Left renal cortex interstitium (tissue), 4 donors: ENCODE data around the gene FIG4. TPM values are rescaled to one million over a fixed set of nuclear protein-coding genes. Genes with fewer than 3 reads are reported as not detected.
"Not testable (repeated sequence)": the region's sequence is repeated elsewhere in the genome, so short reads cannot be mapped to it uniquely, and the experiment has no call there.

Source experiments
- DNase-seq, 4 donors: peaks; one replicate each; pipeline ENCODE4 v3.0.0-alpha.2; 2013; ENCODE audit warnings: low read depth in 4 of 4, low spot score in 2 of 4, missing footprints in 1 of 4
- polyA plus RNA-seq, 4 donors: library from polyadenylated mRNA; unstranded; fragments of 120-200 nt; gene quantifications; one replicate each; pipeline ENCODE4 v1.2.1, GENCODE V29; 2013; ENCODE audit not compliant: insufficient read length in 4 of 4

Gene FIG4
- polyA plus RNA-seq, 4 donors, result 21.6 to 27.4 (median 23.3) TPM

DNA sequence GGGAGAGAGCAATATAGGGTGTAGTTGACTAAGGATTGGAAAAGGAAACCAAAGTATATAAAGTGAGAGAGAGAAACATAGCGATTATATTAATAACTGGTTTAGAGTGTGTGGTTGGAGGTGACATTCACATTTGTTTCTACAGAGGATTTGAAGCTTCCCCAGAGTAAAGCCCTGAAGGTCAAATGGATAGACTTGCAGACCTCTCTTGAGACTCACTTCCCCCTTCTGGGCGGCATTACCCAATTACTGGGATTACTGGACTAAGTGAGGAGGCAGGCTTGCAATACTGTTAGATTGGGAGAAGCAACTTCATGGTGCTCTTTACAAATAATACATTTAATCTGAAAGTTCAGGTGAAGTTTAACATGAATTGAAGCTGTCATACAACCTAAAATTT, 10.7 kb downstream of the FIG4 start:
- DNase-seq, result no peak

DNA sequence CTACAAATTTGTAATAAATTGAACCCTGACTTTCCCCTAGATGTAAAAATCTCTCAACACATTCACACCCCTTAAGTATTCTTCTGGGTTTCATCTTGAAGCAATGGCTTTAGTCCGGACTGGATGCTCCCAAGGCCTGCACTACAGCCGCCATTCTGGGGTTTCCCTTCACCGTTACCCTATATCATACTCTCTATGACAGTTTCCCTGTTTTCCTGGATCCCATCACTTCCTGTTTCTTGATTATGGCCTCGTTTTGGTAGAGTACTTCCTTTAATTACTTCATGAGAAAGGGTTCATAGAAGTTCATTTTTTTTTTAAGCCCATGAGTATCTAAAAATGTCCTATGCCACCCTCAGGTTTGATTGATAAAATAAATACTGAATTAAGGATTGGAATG, 11.7 kb downstream of the FIG4 start:
- DNase-seq, result no peak

DNA sequence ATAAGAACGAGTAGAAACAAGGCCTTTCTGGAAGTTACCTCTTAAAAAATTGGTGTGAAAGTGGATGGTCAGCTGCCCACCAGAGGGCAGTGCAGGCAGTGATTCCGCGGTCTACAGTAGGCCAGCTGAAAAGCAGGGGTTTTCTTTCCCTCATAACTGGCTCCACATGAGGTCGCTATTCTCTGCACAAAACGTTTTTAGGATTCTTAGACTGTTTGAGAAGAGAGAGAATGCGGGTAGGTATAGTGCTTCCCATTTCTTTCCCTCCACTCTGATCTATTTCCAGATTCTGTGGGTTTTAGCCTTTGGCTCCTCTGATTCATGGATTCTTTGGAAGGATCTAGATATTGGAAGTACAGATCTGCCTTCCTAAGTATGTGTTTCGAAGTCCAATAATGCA, 14.2 kb downstream of the FIG4 start:
- peak; percentile 68 to 87 (median 70) for DNase-seq

DNA sequence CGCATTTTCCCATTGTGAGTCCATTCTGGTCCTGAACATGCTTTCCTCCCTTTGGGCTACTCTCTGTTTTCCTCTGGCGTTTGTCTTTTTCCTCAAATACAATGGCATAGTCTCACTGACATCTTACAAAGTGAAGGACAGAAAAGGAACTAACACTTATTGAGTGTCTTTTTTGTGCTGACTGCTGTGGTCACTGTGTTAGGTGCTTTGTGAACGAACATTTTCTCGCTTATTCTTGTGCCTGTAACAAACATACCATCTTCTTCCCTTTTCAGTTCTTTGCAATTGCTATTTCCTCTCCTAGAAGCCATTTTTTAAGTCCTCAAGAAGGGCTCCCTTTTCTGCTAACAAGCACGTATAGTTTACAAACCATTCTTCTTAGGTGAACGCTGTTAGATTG, 15.4 kb downstream of the FIG4 start:
- DNase-seq, result no peak

- not testable (repeated sequence) for DNase-seq
Measured at GRCh38 chr6:109708099-109708498, 17.0 kb downstream of the FIG4 start.

GRCh38 chr6:109713097-109713496, 22.0 kb downstream of the FIG4 start:
- no peak for DNase-seq

DNA sequence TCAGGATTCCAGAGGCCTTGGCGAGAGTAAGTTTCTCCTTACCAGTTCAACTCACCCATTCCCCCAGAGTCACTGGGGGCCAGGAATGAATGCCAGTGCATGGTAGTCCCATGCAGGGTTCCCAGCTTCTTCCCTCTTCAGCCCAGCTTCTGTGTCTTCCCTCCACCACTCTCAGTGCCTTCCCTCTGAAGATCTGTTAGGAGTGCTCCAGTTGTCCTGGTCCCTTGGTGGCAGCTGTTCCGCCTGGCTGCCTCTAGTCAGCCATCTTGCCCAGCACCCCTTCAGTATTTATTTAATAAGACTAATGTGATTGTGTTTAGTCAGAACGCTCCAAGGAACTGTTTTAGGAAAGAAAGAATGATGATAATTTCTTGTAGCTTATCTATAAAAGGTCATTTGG, 23.1 kb downstream of the FIG4 start:
- DNase-seq, result no peak

DNA sequence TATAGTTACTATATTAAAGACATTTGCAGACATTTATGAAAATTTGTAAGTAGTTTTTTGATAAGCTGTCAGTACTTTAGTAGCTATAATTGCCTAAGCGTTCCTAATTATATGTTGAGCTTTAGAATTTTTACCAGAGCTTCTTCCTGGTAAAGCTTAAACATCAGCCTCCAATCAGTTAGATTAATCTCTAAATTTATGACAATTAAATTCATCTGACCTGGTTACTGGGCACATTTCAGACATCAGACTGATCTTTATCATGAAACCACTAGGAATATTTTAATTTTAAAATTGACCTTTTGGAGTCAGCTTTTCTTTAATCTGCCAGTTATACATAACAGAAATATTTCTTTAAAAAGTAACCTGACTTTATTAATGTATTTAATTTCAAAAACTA, 23.5 kb downstream of the FIG4 start:
- no peak for DNase-seq

DNA sequence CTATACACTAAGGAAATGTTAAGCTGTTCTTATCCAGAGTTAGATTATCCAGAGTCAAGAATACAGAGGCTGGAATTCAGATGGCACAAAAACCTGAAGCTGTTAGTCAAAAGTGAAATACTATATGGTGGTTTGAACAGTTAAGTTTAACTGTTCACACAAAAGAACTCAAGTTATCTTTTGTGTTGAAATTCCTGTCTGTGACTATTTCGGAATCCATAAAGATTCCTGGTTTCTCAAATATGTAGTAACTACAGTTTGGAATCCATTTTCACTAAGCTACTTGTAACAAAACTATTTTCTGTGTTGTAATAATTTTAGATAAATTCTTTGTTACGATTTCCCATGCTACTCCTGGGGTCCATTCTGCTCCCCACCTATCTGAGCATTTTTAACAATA, 24.5 kb downstream of the FIG4 start:
- DNase-seq, result no peak

GRCh38 chr6:109717971-109718370, 26.9 kb downstream of the FIG4 start:
- DNase-seq, result no peak

- no peak for DNase-seq
Measured at GRCh38 chr6:109718991-109719390, 27.9 kb downstream of the FIG4 start.

GRCh38 chr6:109720311-109720710, 29.2 kb downstream of the FIG4 start:
- no peak for DNase-seq

DNA sequence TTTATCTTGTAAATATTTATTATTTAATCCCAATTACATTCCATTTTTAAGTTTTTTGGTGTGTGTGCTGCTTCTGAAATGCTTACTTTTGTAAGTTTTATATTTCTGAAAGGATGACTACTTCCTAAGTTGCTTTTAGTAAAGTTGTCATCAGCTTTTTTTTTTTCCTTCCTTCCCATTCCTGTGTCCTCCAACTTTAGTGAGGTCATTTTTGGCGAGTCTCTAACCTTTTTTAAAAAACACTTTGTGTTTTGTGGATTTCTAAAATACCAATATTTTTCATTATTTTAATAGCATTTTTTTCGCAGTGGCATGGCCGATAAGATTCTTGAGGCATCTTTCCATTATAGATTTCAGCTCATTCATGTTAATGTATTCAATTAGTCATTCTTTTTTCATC, 30.9 kb downstream of the FIG4 start:
- no peak for DNase-seq

DNA sequence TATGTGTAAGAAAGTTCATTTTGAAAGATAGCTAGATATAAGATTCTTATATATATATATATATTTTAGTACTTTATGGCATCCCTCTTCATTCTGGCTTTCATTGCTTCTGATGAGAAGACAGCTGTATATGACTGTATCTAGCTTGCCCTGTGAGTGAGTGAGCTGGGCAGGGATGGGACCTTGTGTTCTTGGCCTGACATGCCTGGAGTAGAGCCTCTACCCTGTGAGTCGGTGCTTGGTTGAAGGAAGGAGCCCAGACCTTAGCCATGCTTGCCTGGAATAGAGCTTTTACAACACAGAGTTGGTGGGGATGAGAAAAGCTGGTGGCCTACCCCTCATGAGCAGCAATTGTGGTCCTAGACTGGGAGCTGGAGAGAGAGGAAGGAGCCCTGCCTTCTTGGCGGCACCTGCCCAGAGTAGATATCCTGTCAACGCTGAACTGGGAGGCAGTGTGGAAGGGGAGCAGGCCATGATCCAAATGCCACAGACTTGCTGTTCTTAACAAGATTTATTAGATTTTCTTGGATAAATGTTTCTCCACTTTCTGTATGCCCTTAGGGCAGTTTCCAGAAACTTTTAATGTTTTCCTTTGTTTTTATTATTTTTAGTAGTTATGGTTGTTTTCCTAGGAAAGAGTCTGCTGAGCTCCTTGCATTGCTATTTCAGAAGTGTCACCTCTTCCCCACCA, 31.6 kb downstream of the FIG4 start:
- DNase-seq, result no peak

- DNase-seq, result not testable (repeated sequence)
Measured at GRCh38 chr6:109725250-109725649, 34.2 kb downstream of the FIG4 start.

DNA sequence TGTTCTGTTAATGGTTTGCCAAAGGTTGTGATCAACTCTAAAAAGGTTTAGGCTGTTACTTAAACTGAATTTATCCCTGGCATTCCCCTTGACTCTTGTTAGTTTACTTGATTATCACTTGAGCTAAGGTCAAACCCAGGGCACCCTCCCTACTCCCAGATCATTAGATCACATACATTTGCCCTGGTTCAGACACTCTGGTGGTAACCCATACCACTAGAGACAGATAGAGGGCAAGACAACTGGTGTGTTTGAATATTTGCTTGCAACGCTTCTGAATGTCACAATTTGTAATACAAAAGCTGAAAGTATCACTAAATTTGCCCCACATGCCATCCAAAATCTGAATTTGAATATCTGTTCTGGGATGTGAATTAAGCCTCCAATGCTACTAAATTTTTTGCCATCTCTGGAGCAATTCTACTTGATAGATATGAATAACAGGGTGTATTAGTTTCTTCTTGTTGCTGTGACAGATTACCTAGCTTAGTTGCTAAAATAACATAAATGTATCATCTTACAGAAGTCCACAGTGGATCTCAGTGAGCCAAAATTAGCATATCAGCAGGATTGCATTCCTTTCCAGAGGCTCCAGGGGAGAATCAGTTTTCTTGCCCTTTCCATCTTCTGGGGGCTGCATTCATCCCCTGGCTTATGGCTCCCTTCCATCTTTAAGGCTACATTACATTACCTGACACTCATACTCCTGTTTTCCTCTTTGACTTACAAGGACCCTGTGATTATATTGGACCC, 45.4 kb downstream of the FIG4 start:
- DNase-seq, result no peak

DNA sequence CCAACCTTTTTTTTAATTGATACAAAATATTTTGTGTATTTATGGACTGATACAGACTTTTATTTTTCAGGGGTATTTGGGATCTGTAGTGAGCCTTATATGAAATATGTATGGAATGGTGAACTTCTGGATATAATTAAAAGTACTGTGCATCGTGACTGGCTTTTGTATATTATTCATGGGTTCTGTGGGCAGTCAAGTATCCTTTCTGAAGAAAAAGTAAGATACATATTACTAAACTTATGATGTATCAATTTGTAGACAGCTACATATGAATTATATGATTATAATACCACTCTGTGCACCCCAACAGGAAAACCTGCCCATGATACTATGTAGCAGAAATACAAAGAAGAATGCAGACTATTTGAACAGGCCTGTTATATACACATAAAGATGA, 47.2 kb downstream of the FIG4 start:
- no peak for DNase-seq

- no peak for DNase-seq
Measured at GRCh38 chr6:109738667-109739066, 47.6 kb downstream of the FIG4 start.

GRCh38 chr6:109739686-109740085, 48.6 kb downstream of the FIG4 start:
- no peak for DNase-seq

DNA sequence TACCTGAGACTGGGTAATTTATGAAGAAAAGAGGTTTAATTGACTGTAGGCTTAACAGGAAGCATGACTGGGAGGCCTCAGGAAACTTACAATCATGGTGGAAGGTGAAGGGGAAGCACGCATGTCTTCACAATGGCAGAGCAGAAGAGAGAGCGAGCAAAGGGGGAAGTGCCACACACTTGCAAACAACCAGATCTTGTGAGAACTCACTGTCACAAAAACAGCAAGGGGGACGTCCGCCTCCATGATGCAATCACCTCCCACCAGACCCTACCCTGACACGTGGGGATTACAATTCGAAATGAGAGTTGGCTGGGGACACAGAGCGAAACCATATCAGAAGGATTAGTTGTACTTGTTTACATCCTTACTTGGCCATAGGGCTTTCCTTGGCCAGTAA, 49.7 kb downstream of the FIG4 start:
- DNase-seq, result no peak

DNA sequence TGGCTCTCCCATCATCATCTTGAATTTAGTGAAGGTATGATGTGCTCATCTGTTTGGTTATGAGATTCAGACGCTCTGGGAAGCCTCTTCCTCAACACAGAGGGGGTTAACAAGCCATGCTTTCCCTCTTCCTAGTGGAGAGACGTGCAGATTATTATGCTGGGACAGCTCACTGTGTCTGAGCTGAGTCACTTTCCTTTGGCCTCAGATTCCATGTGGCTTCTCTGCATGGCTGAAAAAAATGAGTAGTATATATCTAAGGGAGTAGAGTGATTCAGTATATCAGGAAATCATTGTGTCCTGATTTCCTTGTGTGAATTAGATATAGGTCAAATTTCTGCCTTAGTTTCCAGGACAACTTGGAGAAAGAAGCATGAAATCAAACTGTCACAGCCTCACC, 52.6 kb downstream of the FIG4 start:
- DNase-seq, result no peak

- DNase-seq, result not testable (repeated sequence)
Measured at GRCh38 chr6:109744779-109745178, 53.7 kb downstream of the FIG4 start.
